Retina (tissue), 1 donor: Measurements from ENCODE around the gene RFX2.
A peak's percentile ranks its signal among the peaks of the same experiment; 100 is the strongest.
"Not testable (repeated sequence)": the region's sequence is repeated elsewhere in the genome, so short reads cannot be mapped to it uniquely, and the experiment has no call there.

ENCODE experiments used
- DNase-seq: peaks from one replicate; pipeline ENCODE4 v3.0.0-alpha.2; 2016

Gene RFX2

DNA sequence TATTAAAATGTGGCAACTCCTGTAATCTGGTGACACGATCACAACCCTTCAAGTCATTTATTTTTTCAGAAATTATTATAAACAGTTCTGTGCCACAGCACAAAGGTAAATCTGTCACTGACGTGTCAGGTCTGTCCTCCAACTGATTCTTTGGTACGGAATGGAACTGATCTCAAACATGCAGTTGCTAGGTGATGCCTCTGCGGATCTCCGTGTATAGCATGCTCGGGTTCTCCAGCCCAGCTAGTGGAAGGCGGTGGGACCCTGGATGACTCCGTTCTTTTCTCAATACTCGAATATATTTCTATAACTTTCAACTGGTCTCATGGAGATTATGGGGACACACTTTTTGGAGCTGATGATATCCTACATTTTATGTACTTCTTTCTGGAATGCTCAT, 143.4 kb downstream of the RFX2 start:
- DNase-seq = no peak

- DNase-seq = no peak
Measured at GRCh38 chr19:5966215-5966614, 144.1 kb downstream of the RFX2 start.

- no peak for DNase-seq
Measured at GRCh38 chr19:5964816-5965565, 145.3 kb downstream of the RFX2 start.

- no peak for DNase-seq
Measured at GRCh38 chr19:5963855-5964254, 146.4 kb downstream of the RFX2 start.

DNA sequence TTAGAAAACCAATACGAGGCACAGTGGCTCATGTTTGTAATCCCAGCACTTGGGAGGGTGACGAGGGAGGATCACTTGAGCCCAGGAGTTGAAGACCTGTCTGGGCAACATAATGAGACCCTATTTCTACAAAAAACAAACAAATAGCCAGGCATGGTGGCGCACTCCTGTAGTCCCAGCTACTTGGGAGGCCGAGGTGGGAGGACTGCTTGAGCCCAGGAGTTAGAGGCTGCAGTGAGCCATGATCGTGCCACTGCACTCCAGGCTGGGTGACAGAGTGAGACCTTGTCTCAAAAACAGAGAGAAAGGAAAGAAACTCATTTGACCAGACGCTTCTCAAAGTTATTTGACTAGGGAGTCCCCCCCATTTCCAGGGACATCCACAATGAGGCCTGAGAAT, 147.0 kb downstream of the RFX2 start:
- DNase-seq = not testable (repeated sequence)

DNA sequence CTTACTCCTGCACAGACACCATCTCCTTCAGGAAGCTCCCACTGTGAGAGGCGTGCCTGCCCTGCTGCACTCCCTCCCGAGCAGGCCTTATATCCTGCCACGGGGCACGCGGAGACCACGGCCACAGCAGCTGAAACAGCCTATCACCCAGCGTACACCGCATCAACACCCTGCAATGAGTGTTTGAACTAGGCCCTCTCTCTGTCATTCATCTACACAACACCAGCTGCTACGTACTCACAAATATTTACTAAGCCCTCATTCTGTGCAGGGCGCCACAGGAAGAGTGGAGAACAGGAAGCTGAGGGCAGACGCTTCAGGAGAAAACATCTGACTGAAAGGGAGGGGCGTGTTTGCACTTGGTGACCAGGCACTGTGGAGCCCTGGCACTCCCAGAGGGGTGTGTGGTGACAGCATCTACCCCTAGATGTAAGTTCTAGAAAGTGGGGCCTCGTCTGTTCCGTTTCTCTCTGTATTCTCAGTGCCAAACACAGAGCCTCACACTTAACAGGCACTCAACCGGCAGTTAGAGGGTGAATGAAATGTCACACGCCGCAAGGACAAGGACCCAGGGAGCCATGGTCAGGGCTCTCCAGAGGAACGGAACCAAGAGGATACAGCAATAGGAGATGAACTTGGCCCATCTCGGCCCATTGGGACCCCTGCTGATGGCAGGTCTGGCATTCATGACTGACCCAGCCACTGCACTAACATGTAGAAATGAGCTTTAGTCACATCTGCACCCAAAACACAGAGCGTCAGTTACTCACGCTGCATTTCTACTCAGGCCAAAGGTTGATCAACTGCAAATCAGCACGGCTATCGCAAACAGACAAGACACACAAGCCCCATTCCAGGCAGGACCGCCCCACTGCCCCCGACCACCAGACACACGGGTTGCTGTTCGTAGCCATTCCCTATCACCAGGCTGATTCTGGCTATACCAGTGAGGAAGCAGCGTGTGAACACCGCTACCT, 148.0 kb downstream of the RFX2 start:
- no peak for DNase-seq

GRCh38 chr19:5961641-5961968, 148.7 kb downstream of the RFX2 start:
- DNase-seq = not testable (repeated sequence)

- peak; percentile 75 for DNase-seq
Measured at GRCh38 chr19:5960005-5961001, 150.0 kb downstream of the RFX2 start.

- DNase-seq = no peak
Measured at GRCh38 chr19:5959260-5960004, 150.9 kb downstream of the RFX2 start.

- no peak for DNase-seq
Measured at GRCh38 chr19:5958851-5959122, 151.5 kb downstream of the RFX2 start.

DNA sequence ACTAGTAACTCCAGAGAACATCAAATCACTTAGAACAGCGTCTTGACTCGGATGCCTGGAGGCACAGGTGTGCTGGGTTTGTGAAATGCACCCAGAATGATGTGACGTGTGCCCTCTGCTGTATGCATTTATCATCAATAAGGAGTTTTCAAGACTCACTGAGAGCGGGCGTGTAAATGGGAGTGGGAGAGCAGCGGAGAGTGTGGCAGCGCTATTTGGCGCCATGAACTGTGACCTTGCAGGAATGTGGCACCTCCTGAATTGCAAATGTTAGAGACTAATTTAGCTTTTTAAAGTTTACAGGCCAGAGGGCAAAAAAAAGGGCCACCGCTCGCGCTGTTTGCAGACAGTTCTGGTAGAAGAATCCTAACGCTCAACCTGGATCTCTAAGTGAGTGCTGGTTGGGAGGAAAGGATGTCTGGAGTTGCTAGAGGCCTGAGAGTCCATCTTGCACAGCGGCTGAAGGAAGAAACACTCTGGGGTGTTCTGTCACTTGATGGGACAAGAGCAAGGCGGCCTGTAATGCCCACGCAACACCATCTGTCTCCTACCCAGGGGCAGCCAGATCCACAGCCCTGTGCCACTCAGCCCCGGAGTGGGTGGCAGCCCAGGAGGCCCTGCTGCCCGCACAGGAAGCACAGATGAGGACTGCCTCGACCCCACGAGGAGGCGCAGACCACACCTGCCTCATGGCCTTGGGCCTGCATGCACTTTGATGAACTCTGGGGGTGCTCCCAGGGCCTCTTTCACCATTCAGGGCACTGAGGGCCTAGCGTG, 152.0 kb downstream of the RFX2 start:
- DNase-seq = no peak

DNA sequence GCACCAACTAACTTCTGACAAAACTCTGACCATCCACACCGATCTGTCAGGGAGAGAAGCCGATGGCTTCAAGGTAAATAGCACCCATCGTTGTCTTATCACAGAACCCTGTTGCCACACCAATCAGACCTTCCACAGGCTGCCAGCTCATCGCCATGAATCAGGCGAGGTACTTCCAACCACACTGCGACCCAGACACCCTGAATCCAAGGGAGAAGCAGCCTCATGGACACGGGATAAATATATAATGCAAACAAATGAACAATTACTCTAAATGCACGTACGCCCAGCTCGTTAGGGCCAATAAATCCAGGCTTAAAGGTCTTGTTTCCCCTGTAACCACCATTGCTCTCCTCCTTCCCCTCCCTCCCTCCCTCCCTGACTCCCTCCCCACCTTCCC, 153.1 kb downstream of the RFX2 start:
- no peak for DNase-seq

DNA sequence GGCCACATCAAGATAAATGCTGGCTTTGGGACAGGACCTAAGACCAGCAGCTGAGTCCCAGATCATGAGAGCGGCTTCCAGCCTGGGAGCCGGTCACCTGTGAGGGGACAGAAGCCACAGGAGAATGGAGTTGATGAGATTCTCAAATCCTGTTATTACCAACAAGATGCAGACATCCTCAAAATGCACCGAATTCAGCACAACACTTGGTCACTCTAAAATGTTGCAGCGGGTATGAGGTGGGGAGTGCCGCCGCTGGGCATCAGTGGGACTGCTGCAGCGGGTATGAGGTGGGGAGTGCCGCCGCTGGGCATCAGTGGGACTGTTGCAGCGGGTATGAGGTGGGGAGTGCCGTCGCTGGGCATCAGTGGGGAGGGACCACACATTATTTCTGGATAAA, 153.6 kb downstream of the RFX2 start:
- no peak for DNase-seq

- DNase-seq = no peak
Measured at GRCh38 chr19:5956323-5956722, 154.0 kb downstream of the RFX2 start.

GRCh38 chr19:5955636-5955935, 154.7 kb downstream of the RFX2 start:
- no peak for DNase-seq

- no peak for DNase-seq
Measured at GRCh38 chr19:5954293-5954692, 156.0 kb downstream of the RFX2 start.

- no peak for DNase-seq
Measured at GRCh38 chr19:5953680-5954213, 156.6 kb downstream of the RFX2 start.

GRCh38 chr19:5953030-5953589, 157.2 kb downstream of the RFX2 start:
- DNase-seq = no peak

DNA sequence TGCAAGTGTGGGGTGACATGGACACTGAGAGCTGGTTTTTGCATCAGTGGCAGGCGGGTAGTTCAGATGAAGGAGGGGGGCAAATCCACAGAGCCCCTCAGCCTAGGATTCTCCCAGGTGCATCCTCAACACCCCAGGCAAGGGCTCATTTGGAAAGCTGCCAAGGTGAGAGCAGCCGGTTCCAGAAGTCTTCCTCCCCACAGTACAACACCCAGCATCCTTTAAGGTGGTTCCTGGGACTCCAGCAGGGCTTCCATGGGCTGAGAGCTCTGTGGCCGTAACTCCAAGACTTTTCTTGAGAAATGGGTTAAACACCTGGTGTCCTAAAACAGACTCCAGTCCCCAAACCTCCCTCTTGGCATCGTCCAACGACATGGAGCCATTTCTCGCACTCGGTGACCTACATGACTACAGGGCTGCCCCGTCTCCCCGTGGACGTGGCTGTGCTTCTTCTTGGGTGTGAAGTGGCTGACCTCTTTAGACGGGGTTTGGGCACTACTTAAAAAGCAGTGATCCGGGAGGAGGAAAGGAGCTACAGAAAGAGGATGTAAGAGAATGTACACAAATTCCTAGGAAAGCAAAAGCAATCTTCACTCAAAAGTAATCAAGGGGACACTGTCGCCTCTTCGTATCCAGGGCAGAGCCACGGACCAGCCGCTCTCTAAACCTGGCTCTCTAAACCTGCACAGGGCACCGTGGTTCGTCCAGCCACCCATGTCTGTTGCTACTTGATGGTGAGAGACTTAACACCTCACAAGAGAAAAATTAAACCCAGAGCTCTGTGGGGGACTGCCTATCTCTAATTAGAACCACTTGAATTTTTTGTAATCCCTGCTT, 157.9 kb downstream of the RFX2 start:
- no peak for DNase-seq

DNA sequence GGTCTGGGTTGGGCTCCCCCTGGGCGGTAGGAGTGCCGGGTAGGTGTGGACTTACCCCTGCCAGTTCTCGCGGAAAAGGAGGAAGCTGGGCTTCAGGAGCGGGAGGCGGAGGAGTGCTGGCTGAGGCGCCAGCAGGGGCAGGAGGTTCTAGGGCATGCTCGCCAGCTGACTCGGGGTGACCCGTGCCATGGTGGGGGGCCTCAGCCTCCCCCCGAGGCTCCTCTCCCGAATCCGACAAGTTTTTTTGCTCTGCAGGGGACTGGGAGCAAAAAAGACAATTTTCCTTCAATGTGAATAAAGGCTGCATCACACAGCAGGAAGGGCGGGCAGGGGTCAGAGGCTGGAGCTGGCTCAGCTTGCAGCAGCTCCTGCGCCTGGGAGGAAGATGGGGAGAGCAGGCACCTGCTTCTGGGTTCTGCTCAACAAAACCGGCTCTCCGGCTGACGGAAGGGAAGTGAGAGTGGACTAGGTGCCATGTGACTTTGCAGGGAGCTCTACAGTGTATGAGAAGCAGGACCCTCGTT, 158.9 kb downstream of the RFX2 start:
- peak; percentile 61 for DNase-seq
